WERI-Rb-1 (cell line): ENCODE data around the gene SENP2.
A peak's percentile ranks its signal among the peaks of the same experiment; 100 is the strongest.
"Not testable (repeated sequence)": the region's sequence is repeated elsewhere in the genome, so short reads cannot be mapped to it uniquely, and the experiment has no call there.

Experiments used
- DNase-seq: peaks from one replicate; pipeline ENCODE4 v3.0.0-alpha.2; 2020
- H3K27ac ChIP-seq: fragments of 250-450 bp; sonication (Bioruptor Pico); 2 replicates; pipeline ENCODE4 v1.5.1; 2020; ENCODE audit warnings: mild to moderate bottlenecking, moderate library complexity
- H3K27me3 ChIP-seq: fragments of 250-450 bp; sonication (Bioruptor Pico); 2 replicates; pipeline ENCODE4 v1.5.1; 2021; ENCODE audit warnings: mild to moderate bottlenecking, low read depth, moderate library complexity; ENCODE audit not compliant: insufficient read depth, severe bottlenecking
- H3K36me3 ChIP-seq: fragments of 250-450 bp; sonication (Bioruptor Pico); 2 replicates; pipeline ENCODE4 v1.5.1; 2020; ENCODE audit warnings: mild to moderate bottlenecking, moderate library complexity
- H3K4me3 ChIP-seq: 2 replicates; pipeline ENCODE4 v1.5.1; 2011; ENCODE audit warnings: low read depth, mild to moderate bottlenecking, control low read depth, low read length
- H3K9me3 ChIP-seq: fragments of 250-450 bp; sonication (Bioruptor Pico); 2 replicates; pipeline ENCODE4 v1.5.1; 2021; ENCODE audit warnings: mild to moderate bottlenecking, moderate library complexity; ENCODE audit not compliant: severe bottlenecking
- TF ChIP-seq, protein P1 (sequence below): IDR thresholded peaks from 2 replicates; pipeline ENCODE4 v1.5.1; 2011; ENCODE audit warnings: low read depth, mild to moderate bottlenecking, control low read depth, inconsistent platforms, low read length

SENP2 gene

DNA sequence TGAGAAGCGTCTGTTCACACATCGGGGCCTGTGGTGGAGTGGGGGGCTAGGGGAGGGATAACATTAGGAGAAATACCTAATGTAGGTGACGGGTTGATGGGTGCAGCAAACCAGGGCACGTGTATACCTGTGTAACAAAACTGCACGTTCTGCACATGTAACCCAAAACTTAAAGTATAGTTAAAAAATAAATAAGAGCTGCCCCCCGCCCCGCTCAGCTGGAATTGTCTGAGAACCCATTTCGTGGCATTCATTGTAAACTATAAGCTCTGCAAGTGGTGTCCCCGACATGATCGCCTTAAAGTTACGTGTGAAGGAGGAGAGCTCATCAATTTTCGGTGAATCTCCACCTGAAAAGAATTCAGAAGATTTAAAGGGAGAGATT, 26.4 kb upstream of the SENP2 start:
- H3K4me3 ChIP-seq: no peak overlapping the region
- TF ChIP-seq, protein P1, sequence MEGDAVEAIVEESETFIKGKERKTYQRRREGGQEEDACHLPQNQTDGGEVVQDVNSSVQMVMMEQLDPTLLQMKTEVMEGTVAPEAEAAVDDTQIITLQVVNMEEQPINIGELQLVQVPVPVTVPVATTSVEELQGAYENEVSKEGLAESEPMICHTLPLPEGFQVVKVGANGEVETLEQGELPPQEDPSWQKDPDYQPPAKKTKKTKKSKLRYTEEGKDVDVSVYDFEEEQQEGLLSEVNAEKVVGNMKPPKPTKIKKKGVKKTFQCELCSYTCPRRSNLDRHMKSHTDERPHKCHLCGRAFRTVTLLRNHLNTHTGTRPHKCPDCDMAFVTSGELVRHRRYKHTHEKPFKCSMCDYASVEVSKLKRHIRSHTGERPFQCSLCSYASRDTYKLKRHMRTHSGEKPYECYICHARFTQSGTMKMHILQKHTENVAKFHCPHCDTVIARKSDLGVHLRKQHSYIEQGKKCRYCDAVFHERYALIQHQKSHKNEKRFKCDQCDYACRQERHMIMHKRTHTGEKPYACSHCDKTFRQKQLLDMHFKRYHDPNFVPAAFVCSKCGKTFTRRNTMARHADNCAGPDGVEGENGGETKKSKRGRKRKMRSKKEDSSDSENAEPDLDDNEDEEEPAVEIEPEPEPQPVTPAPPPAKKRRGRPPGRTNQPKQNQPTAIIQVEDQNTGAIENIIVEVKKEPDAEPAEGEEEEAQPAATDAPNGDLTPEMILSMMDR: no peak
- no peaks in the 10 kb centered on the region for H3K27me3 ChIP-seq
- H3K27ac ChIP-seq: no peak overlapping the region
- no peaks in the 10 kb centered on the region for H3K9me3 ChIP-seq
- no peak for DNase-seq
- H3K36me3 ChIP-seq: no peaks in the 10 kb centered on the region

DNA sequence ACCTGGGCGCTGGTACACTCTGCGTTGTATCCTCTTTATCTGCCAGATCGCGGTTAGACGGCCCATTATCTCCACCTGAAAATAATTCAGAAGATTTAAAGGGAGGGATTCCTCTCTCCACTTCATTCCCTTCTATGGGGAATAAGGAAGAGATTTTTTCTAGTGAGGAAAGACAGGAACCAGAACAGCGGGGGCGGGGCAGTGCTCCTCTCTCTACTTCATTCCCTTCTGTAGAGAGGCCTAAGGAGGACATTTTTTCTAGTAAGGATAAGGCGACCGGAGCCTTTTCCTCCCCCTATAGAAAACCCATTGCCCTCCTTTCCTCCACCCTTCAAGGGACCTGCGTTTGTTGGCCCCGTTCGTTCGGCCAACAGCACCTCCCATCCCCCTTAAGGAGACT, 25.4 kb upstream of the SENP2 start:
- Histone ChIP-seq H3K4me3 (no peak overlapping the region), H3K36me3 (no peaks in the 10 kb centered on the region), H3K9me3 (no peaks in the 10 kb centered on the region), H3K27ac (no peak overlapping the region), H3K27me3 (no peaks in the 10 kb centered on the region)
- TF ChIP-seq, protein P1: no peak
- no peak for DNase-seq

DNA sequence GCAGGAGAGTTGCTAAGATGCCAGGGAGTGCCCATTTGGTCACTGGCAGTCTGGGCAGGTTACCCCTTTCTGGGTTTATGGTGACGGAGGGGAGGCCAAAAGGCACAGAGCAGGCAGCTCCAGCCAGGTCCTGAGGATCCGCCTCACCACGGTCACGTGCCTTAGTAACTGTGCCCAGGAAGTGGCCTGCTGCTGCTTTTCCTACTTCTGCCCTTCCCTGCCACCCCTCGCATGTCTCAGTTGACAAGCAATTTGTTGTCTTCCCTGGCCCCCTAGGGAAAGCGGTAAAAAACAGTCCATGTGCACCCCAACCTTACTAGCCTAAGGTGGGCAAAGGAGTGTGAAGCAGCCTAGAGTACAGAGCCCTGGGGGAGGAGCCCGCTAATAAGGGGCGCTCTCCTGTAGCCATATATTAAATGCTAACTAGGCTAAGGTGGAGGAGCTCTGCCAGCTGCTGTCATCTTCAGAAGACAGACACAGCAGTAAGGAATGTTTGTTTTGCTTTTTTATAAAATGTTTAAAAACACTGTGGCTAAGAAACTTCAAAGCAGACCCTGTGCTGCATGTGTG, 24.6 kb upstream of the SENP2 start:
- H3K27ac ChIP-seq: no peak overlapping the region
- no peaks in the 10 kb centered on the region for H3K27me3 ChIP-seq
- no peaks in the 10 kb centered on the region for H3K36me3 ChIP-seq
- no peaks in the 10 kb centered on the region for H3K9me3 ChIP-seq
- DNase-seq: no peak
- TF ChIP-seq, protein P1: no peak
- no peak overlapping the region for H3K4me3 ChIP-seq

DNA sequence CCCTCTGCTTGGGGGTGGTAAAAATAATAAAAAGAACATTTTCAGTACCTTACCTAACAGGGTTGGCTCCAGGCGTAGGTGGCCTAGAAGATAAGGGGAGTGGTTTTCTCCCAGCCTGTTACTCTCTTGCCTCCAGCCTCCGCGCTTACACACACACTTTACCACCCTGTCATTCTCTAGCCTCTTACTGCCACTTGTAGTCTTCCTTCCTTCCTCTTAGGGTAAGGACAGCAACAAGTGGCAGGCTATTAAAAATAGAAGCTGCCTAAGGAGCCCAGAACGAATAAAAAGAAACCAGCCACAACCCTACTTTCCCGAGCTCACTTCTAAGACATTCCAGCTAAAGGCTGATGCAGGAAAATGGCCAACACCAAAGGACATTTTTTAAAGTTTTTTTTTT, 24.1 kb upstream of the SENP2 start:
- TF ChIP-seq, protein P1: no peak
- Histone ChIP-seq H3K27me3 (no peaks in the 10 kb centered on the region), H3K36me3 (no peaks in the 10 kb centered on the region), H3K9me3 (no peaks in the 10 kb centered on the region), H3K27ac (no peak overlapping the region), H3K4me3 (no peak overlapping the region)
- DNase-seq: no peak

DNA sequence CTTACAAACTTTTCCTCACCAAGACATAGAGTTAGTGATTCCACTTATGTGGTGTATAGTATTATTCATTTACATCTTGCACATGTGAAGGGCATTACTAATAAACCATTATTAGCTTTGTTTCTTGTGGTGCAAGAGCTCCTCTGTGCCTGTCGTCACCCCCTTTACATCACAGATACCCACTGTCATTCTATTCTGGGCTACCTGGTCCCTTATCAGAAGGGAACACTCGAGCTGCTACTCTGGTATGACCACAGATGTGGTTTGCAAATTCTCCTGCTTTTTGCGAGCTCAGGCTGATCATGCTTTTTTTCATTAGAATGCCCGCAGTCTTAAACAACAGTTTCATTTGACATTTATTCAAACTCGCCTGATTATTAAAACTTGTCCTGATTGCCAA, 13.9 kb upstream of the SENP2 start:
- H3K4me3 ChIP-seq: no peak overlapping the region
- H3K27ac ChIP-seq: no peak overlapping the region
- H3K36me3 ChIP-seq: no peaks in the 10 kb centered on the region
- H3K27me3 ChIP-seq: no peaks in the 10 kb centered on the region
- H3K9me3 ChIP-seq: peaks cover 2% of the 10 kb centered on the region
- TF ChIP-seq, protein P1: no peak
- DNase-seq: no peak

DNA sequence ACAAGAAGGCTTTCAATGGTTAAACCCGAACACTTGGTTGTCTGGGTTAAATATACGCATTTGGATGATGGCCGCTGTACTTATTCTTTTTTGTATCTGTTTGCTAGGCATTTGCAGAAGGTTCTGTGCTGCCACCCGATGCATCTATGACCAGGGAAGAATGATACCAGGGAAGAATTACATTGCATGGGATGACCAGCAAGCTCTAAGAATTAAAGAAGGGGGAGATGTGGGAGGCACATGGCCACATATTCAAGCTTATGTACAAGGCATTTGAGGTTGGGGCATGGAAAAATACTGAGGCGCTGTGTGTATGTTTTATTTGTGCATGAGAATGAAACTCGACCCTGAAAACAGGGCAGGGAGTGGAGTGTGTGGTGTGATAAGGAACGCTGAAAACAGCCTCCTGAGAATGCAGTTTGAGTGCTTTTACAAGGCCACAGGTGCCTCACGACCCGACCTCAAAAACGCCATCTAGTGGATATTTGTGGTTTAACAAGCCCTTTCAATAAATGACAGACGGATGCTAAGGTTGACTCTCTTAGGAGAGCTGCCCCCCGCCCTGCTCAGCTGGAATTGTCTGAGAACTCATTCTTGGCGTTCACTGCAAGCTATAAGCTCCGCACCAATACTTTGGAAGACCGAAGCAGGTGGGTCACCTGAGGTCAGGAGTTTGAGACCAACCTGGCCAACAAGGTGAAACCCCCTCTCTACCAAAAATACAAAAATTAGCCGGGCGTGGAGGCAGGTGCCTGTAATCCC, 10.8 kb upstream of the SENP2 start:
- not testable (repeated sequence) for H3K4me3 ChIP-seq, H3K27ac ChIP-seq, H3K27me3 ChIP-seq, H3K9me3 ChIP-seq, H3K36me3 ChIP-seq
- peak; percentile 58 for DNase-seq
- TF ChIP-seq, protein P1: peak; percentile 54
